Erythroblast (primary cell): ENCODE measurements around the gene TRPM3.

Experiments used
- GATA1 ChIP-seq: IDR thresholded peaks from 2 replicates; pipeline ENCODE4 v1.6.1; 2011; ENCODE audit warnings: low read depth, mild to moderate bottlenecking, control low read depth, low read length, moderate library complexity
- POLR2A ChIP-seq: IDR thresholded peaks from 2 replicates; pipeline ENCODE4 v1.6.1; 2011; ENCODE audit warnings: mild to moderate bottlenecking, low read length

- TF ChIP-seq POLR2A: no peak
- TF ChIP-seq GATA1: no peak
Observed at GRCh38 chr9:70868661-70869652, 252.5 kb downstream of the TRPM3 start.
